Hepatocyte (in vitro differentiated cells): ENCODE data around the gene ELK3.

Experiments
- CTCF ChIP-seq: fragments of 200-600 bp; sonication (generic); IDR thresholded peaks from 2 replicates; pipeline ENCODE4 v1.5.1; 2016; ENCODE audit warnings: antibody characterized with exemption, mild to moderate bottlenecking; ENCODE audit not compliant: poor library complexity
- EZH2phosphoT487 ChIP-seq: fragments of 200-600 bp; sonication (generic); IDR thresholded peaks from one replicate; pipeline ENCODE4 v1.6.1; 2018; ENCODE audit warnings: antibody characterized with exemption, mild to moderate bottlenecking, low read depth, moderate library complexity; ENCODE audit not compliant: unreplicated experiment, severe bottlenecking

- TF ChIP-seq CTCF (no peak), EZH2phosphoT487 (no peak)
Observed at GRCh38 chr12:96266238-96266637, 72.1 kb downstream of the ELK3 start.
